ENCODE results near the gene PDHB. TPM values are rescaled to one million over a fixed set of nuclear protein-coding genes. Genes with fewer than 3 reads are reported as not detected.
A peak's percentile ranks its signal among the peaks of the same experiment; 100 is the strongest.

The PDHB gene
- total and polyA plus RNA-seq, 7 experiments from 2014 or later = 30.1 to 128 (median 55.8) TPM

GRCh38 chr3:58434168-58434504 is 504 bp upstream of the PDHB start:
- ChIA-PET CTCF (interaction anchor here (1.1 kb wide), 1 partner anchor 29 kb away, joined by 4 read pairs; no protein-coding TSS in a partner anchor), POLR2A (interaction anchor here (1.4 to 3.2 kb wide), 3 partner anchors 57 to 128 kb away, joined by 4 to 18 read pairs (median 10); partner anchors contain the start of genes HTD2, KCTD6 and RPP14)
- H3K36me3 Mint-ChIP-seq = peaks cover 0 to 11% (median 5%) of the 10 kb centered on the region in 5 donors
- peaks cover 0 to 14% (median 0%) of the 10 kb centered on the region in 5 donors for H3K27me3 Mint-ChIP-seq
- peak overlapping the region; percentile 58 for H3K27ac ChIP-seq (ENCODE audit: low read depth, low read length)
- peaks cover 16 to 27% (median 26%) of the 10 kb centered on the region in 3 experiments for H3K36me3 ChIP-seq (ENCODE audit: control insufficient read depth in 2 of 3, insufficient read depth in 3 of 3, low read length in 3 of 3)
- peaks cover 14 to 15% of the 10 kb centered on the region in 2 donors for H3K4me1 ChIP-seq (ENCODE audit: control insufficient read depth in 2 of 2, insufficient read depth in 2 of 2, low read length in 2 of 2)
- H3K9me3 ChIP-seq (ENCODE audit: control insufficient read depth in 2 of 3, low read length in 3 of 3) = no peaks in the 10 kb centered on the region
- peak overlapping the region; percentile 43 for H3K4me3 ChIP-seq (ENCODE audit: low read length)
- no peaks in the 10 kb centered on the region for H3K27me3 ChIP-seq (ENCODE audit: control insufficient read depth in 2 of 2, insufficient read depth in 2 of 2, low read length in 2 of 2)
- H3K27ac Mint-ChIP-seq = peak overlapping the region; percentile 78 to 97 (median 96)
- no peak for ATAC-seq
- H3K4me1 Mint-ChIP-seq = peaks cover 15 to 33% (median 27%) of the 10 kb centered on the region in 7 donors
- intact Hi-C loops (cut with micrococcal nuclease) = loop anchor here (5.0 kb wide), 2 partner anchors 38 to 1877 kb away; partner anchors contain the start of gene CCDC66 (in 1 of the 2)
- peak overlapping the region; percentile 90 to 98 (median 95) for H3K4me3 Mint-ChIP-seq
- no peak for DNase-seq
- no peaks in the 10 kb centered on the region for H3K9me3 Mint-ChIP-seq

GRCh38 chr3:58432905-58433304 is 727 bp downstream of the PDHB start:
- H3K27me3 ChIP-seq (ENCODE audit: control insufficient read depth in 2 of 2, insufficient read depth in 2 of 2, low read length in 2 of 2) = no peaks in the 10 kb centered on the region
- DNase-seq (no peak), ATAC-seq (no peak)
- Mint-ChIP-seq H3K27me3 (peaks cover 0 to 9% (median 0%) of the 10 kb centered on the region in 5 donors), H3K4me1 (peaks cover 15 to 41% (median 27%) of the 10 kb centered on the region in 7 donors), H3K9me3 (no peaks in the 10 kb centered on the region), H3K27ac (peak overlapping the region; percentile 94 to 98 (median 97)), H3K36me3 (peaks cover 4 to 22% (median 10%) of the 10 kb centered on the region in 5 donors), H3K4me3 (peak overlapping the region; percentile 90 to 98 (median 95))
- H3K27ac ChIP-seq (ENCODE audit: low read depth, low read length) = peak overlapping the region; percentile 81
- peak overlapping the region; percentile 92 for H3K4me3 ChIP-seq (ENCODE audit: low read length)
- ChIA-PET CTCF (interaction anchor here (1.1 kb wide), 1 partner anchor 14 kb away, joined by 3 read pairs; no protein-coding TSS in a partner anchor), POLR2A (interaction anchor here (0.6 to 3.2 kb wide), 7 partner anchors 8 to 127 kb away, joined by 3 to 18 read pairs (median 4); partner anchors contain the start of genes HTD2, KCTD6 and RPP14)
- H3K36me3 ChIP-seq (ENCODE audit: control insufficient read depth in 2 of 3, insufficient read depth in 3 of 3, low read length in 3 of 3) = peaks cover 28 to 40% (median 32%) of the 10 kb centered on the region in 3 experiments
- H3K9me3 ChIP-seq (ENCODE audit: control insufficient read depth in 2 of 3, low read length in 3 of 3) = no peaks in the 10 kb centered on the region
- peaks cover 14 to 15% of the 10 kb centered on the region in 2 donors for H3K4me1 ChIP-seq (ENCODE audit: control insufficient read depth in 2 of 2, insufficient read depth in 2 of 2, low read length in 2 of 2)
- intact Hi-C loops (cut with micrococcal nuclease) = loop anchor here (1.0 to 5.0 kb wide), 16 partner anchors 18 to 1876 kb away; partner anchors contain the start of genes ABHD6 (in 2 of the 2), HTD2 (in 2 of the 2), RPP14 (in 2 of the 2) and ARF4 (in 1 of the 2)

GRCh38 chr3:58429657-58430056 is 4.0 kb downstream of the PDHB start:
- H3K27ac ChIP-seq (ENCODE audit: low read depth, low read length) = no peak overlapping the region
- H3K4me1 Mint-ChIP-seq = peaks cover 15 to 36% (median 26%) of the 10 kb centered on the region in 7 donors
- H3K4me3 ChIP-seq (ENCODE audit: low read length) = no peak overlapping the region
- ChIA-PET CTCF (interaction anchor here (0.6 to 1.6 kb wide), 4 partner anchors 10 to 192 kb away, joined by 3 to 6 read pairs (median 3); partner anchors contain the start of gene ABHD6), POLR2A (interaction anchor here (0.6 to 1.7 kb wide), 4 partner anchors 8 to 123 kb away, joined by 3 to 4 read pairs (median 4); partner anchors contain the start of gene HTD2)
- intact Hi-C loops (cut with micrococcal nuclease) = loop anchor here (5.0 kb wide), 2 partner anchors 43 to 1872 kb away; partner anchors contain the start of gene CCDC66 (in 1 of the 2)
- peaks cover 32 to 70% (median 48%) of the 10 kb centered on the region in 3 experiments for H3K36me3 ChIP-seq (ENCODE audit: control insufficient read depth in 2 of 3, insufficient read depth in 3 of 3, low read length in 3 of 3)
- H3K27me3 ChIP-seq (ENCODE audit: control insufficient read depth in 2 of 2, insufficient read depth in 2 of 2, low read length in 2 of 2) = no peaks in the 10 kb centered on the region
- no peak overlapping the region for H3K4me3 Mint-ChIP-seq
- no peak overlapping the region for H3K27ac Mint-ChIP-seq
- H3K36me3 Mint-ChIP-seq = peaks cover 9 to 32% (median 12%) of the 10 kb centered on the region in 5 donors
- H3K9me3 Mint-ChIP-seq = no peaks in the 10 kb centered on the region
- DNase-seq = no peak
- peaks cover 14 to 15% of the 10 kb centered on the region in 2 donors for H3K4me1 ChIP-seq (ENCODE audit: control insufficient read depth in 2 of 2, insufficient read depth in 2 of 2, low read length in 2 of 2)
- ATAC-seq = no peak
- no peaks in the 10 kb centered on the region for H3K27me3 Mint-ChIP-seq
- no peaks in the 10 kb centered on the region for H3K9me3 ChIP-seq (ENCODE audit: control insufficient read depth in 2 of 3, low read length in 3 of 3)

- POLR2A ChIA-PET = interaction anchor here (0.6 to 1.7 kb wide), 3 partner anchors 10 to 871 kb away, joined by 3 read pairs; no protein-coding TSS in a partner anchor
- no peak for ATAC-seq
- no peak overlapping the region for H3K4me3 ChIP-seq (ENCODE audit: low read length)
- H3K27me3 ChIP-seq (ENCODE audit: control insufficient read depth in 2 of 2, insufficient read depth in 2 of 2, low read length in 2 of 2) = no peaks in the 10 kb centered on the region
- H3K27me3 Mint-ChIP-seq = no peaks in the 10 kb centered on the region
- DNase-seq = no peak
- peaks cover 7 to 20% (median 11%) of the 10 kb centered on the region in 7 donors for H3K4me1 Mint-ChIP-seq
- H3K36me3 Mint-ChIP-seq = peaks cover 10 to 35% (median 18%) of the 10 kb centered on the region in 5 donors
- H3K27ac Mint-ChIP-seq = peak overlapping the region in 2 of 9 donors; percentile 7 to 62
- H3K9me3 Mint-ChIP-seq = no peaks in the 10 kb centered on the region
- peaks cover 9 to 11% of the 10 kb centered on the region in 2 donors for H3K4me1 ChIP-seq (ENCODE audit: control insufficient read depth in 2 of 2, insufficient read depth in 2 of 2, low read length in 2 of 2)
- CTCF ChIA-PET = interaction anchor here (1.4 kb wide), 1 partner anchor 14 kb away, joined by 3 read pairs; no protein-coding TSS in a partner anchor
- no peak overlapping the region for H3K27ac ChIP-seq (ENCODE audit: low read depth, low read length)
- intact Hi-C loops (cut with micrococcal nuclease) = no loop called here
- peaks cover 32 to 87% (median 48%) of the 10 kb centered on the region in 3 experiments for H3K36me3 ChIP-seq (ENCODE audit: control insufficient read depth in 2 of 3, insufficient read depth in 3 of 3, low read length in 3 of 3)
- no peaks in the 10 kb centered on the region for H3K9me3 ChIP-seq (ENCODE audit: control insufficient read depth in 2 of 3, low read length in 3 of 3)
- H3K4me3 Mint-ChIP-seq = no peak overlapping the region
Measured at GRCh38 chr3:58427661-58428361, 5.8 kb downstream of the PDHB start.

GRCh38 chr3:58425782-58426181 is 7.8 kb downstream of the PDHB start:
- peaks cover 0 to 10% (median 2%) of the 10 kb centered on the region in 7 donors for H3K4me1 Mint-ChIP-seq
- no peak overlapping the region for H3K27ac ChIP-seq (ENCODE audit: low read depth, low read length)

GRCh38 chr3:58424613-58425012 is 9.0 kb downstream of the PDHB start:
- Histone ChIP-seq H3K27me3 (ENCODE audit: control insufficient read depth in 2 of 2, insufficient read depth in 2 of 2, low read length in 2 of 2) (no peaks in the 10 kb centered on the region), H3K9me3 (ENCODE audit: control insufficient read depth in 2 of 3, low read length in 3 of 3) (no peaks in the 10 kb centered on the region), H3K27ac (ENCODE audit: low read depth, low read length) (no peak overlapping the region), H3K36me3 (ENCODE audit: control insufficient read depth in 2 of 3, insufficient read depth in 3 of 3, low read length in 3 of 3) (peaks cover 21 to 87% (median 27%) of the 10 kb centered on the region in 3 experiments), H3K4me3 (ENCODE audit: low read length) (no peak overlapping the region), H3K4me1 (ENCODE audit: control insufficient read depth in 2 of 2, insufficient read depth in 2 of 2, low read length in 2 of 2) (no peaks in the 10 kb centered on the region)
- ATAC-seq (no peak), DNase-seq (no peak)
- ChIA-PET POLR2A (interaction anchor here (1.0 kb wide), 1 partner anchor 9 kb away, joined by 3 read pairs; no protein-coding TSS in a partner anchor), CTCF (no interaction called here)
- no peaks in the 10 kb centered on the region for H3K9me3 Mint-ChIP-seq
- intact Hi-C loops (cut with micrococcal nuclease) = no loop called here
- peaks cover 12 to 32% (median 14%) of the 10 kb centered on the region in 5 donors for H3K36me3 Mint-ChIP-seq
- no peak overlapping the region for H3K4me3 Mint-ChIP-seq
- H3K27ac Mint-ChIP-seq = peak overlapping the region in 4 of 9 donors; percentile 24 to 78 (median 60)
- H3K27me3 Mint-ChIP-seq = no peaks in the 10 kb centered on the region
- peaks cover 0 to 10% (median under 1%) of the 10 kb centered on the region in 7 donors for H3K4me1 Mint-ChIP-seq

More at GRCh38 chr3:58425782-58426181, 7.8 kb downstream of the PDHB start:
- Mint-ChIP-seq H3K4me3 (no peak overlapping the region), H3K9me3 (no peaks in the 10 kb centered on the region), H3K27me3 (no peaks in the 10 kb centered on the region), H3K27ac (peak overlapping the region in 5 of 9 donors; percentile 48 to 71 (median 50)), H3K36me3 (peaks cover 12 to 34% (median 14%) of the 10 kb centered on the region in 5 donors)
- no peak for ATAC-seq
- no peak for DNase-seq
- intact Hi-C loops (cut with micrococcal nuclease) = no loop called here
- POLR2A ChIA-PET = no interaction called here
- no peaks in the 10 kb centered on the region for H3K27me3 ChIP-seq (ENCODE audit: control insufficient read depth in 2 of 2, insufficient read depth in 2 of 2, low read length in 2 of 2)
- no peak overlapping the region for H3K4me3 ChIP-seq (ENCODE audit: low read length)
- peaks cover 26 to 94% (median 39%) of the 10 kb centered on the region in 3 experiments for H3K36me3 ChIP-seq (ENCODE audit: control insufficient read depth in 2 of 3, insufficient read depth in 3 of 3, low read length in 3 of 3)
- H3K9me3 ChIP-seq (ENCODE audit: control insufficient read depth in 2 of 3, low read length in 3 of 3) = no peaks in the 10 kb centered on the region
- CTCF ChIA-PET = interaction anchor here (0.6 kb wide), 1 partner anchor 119 kb away, joined by 3 read pairs; the partner anchor contains the start of gene HTD2
- H3K4me1 ChIP-seq (ENCODE audit: control insufficient read depth in 2 of 2, insufficient read depth in 2 of 2, low read length in 2 of 2) = no peaks in the 10 kb centered on the region

All from naive thymus-derived CD4-positive, alpha-beta T cell (primary cell).